Endodermal cell (in vitro differentiated cells): ENCODE measurements around the gene OPALIN. TPM values are rescaled to one million over a fixed set of nuclear protein-coding genes. Genes with fewer than 3 reads are reported as not detected.

Source experiments
- DNase-seq: peaks from one replicate; pipeline ENCODE4 v3.0.0-alpha.2; 2017
- H3K27ac ChIP-seq: 2 replicates; pipeline ENCODE4 v1.5.1; 2013; ENCODE audit warnings: mild to moderate bottlenecking, low read depth, low read length, moderate library complexity
- H3K27me3 ChIP-seq: 2 replicates; pipeline ENCODE4 v1.6.1; 2013; ENCODE audit warnings: mild to moderate bottlenecking, low read length, moderate library complexity; ENCODE audit not compliant: insufficient read depth, control insufficient read depth, poor library complexity, severe bottlenecking
- H3K36me3 ChIP-seq: 2 replicates; pipeline ENCODE4 v1.7.0; 2013; ENCODE audit warnings: mild to moderate bottlenecking, low read length, moderate library complexity; ENCODE audit not compliant: control insufficient read depth, insufficient read depth
- H3K4me1 ChIP-seq: one replicate; pipeline ENCODE4 v1.7.0; 2013; ENCODE audit warnings: low read length; ENCODE audit not compliant: control insufficient read depth, insufficient read depth
- H3K4me3 ChIP-seq: 2 replicates; pipeline ENCODE4 v1.5.1; 2013; ENCODE audit warnings: mild to moderate bottlenecking, low read length, moderate library complexity
- H3K9ac ChIP-seq: 2 replicates; pipeline ENCODE4 v1.6.1; 2013; ENCODE audit warnings: mild to moderate bottlenecking, low read length, moderate library complexity; ENCODE audit not compliant: poor library complexity, severe bottlenecking; ENCODE audit errors: extremely low read depth
- H3K9me3 ChIP-seq: 2 replicates; pipeline ENCODE4 v1.6.1; 2013; ENCODE audit warnings: mild to moderate bottlenecking, low read length, moderate library complexity; ENCODE audit not compliant: control insufficient read depth
- H3K27ac Mint-ChIP-seq: 2 replicates; pipeline ENCODE4 v1.8.0; 2020; ENCODE audit warnings: mixed read lengths
- H3K27me3 Mint-ChIP-seq: 2 replicates; pipeline ENCODE4 v1.8.0; 2021; ENCODE audit warnings: mild to moderate bottlenecking, mixed read lengths; ENCODE audit not compliant: insufficient read depth
- H3K36me3 Mint-ChIP-seq: 2 replicates; pipeline ENCODE4 v1.8.0; 2020; ENCODE audit warnings: low read depth, mixed read lengths
- H3K4me1 Mint-ChIP-seq: 2 replicates; pipeline ENCODE4 v1.8.0; 2020; ENCODE audit warnings: mixed read lengths
- H3K4me3 Mint-ChIP-seq: 2 replicates; pipeline ENCODE4 v1.8.0; 2020; ENCODE audit warnings: mild to moderate bottlenecking, moderate library complexity, mixed read lengths
- H3K9me3 Mint-ChIP-seq: 2 replicates; pipeline ENCODE4 v1.8.0; 2020; ENCODE audit warnings: mild to moderate bottlenecking, mixed read lengths
- CTCF ChIP-seq: fragments of 200-600 bp; sonication (generic); conservative IDR thresholded peaks from 2 replicates; pipeline ENCODE4 v1.5.0; 2021; ENCODE audit warnings: antibody characterized with exemption, mild to moderate bottlenecking
- WGBS, 2 experiments: methylation state at CpG; one replicate each; pipeline versions ENCODE4 v1.1.5 to v1.1.7; 2013; ENCODE audit warnings: missing lambda C conversion rate in 2 of 2, mixed read lengths in 1 of 2; ENCODE audit not compliant: insufficient coverage in 1 of 2, insufficient read length in 1 of 2; 5-methylcytosine and 5-hydroxymethylcytosine counted together
- total RNA-seq, 2 donors: library from RNA; stranded (reverse); fragmentation: NEBNext Ultra II Directional in 1 of 2; extraction: Animal tissue kit (Norgen Biotek cat#: 25700) in 1 of 2; gene quantifications; 2 replicates in 1 of 2; 3 replicates in 1 of 2; pipeline ENCODE4 v1.2.1, GENCODE V29; 2021

Gene OPALIN
- total RNA-seq, 2 donors from 2014 or later, result not detected

DNA sequence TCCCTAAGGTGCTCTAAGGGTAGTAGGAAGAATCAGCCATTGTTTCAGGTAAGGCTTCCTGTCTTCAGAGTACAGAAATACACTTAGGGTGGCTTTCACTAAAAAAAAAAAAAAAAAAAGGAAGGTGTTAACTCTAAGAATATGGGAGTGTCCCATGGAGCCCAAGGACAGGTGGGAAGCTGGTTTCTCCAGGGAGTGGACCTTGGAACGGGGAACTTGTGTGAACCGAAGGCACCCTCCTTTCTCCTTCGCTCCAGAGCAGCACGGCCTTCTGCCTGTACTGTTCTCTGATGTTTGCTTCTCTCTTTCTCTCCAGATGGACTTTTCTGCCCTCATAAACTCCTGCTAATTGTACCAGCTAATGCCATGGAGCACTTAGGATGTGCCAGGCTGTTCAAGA is 6.2 kb downstream of the OPALIN start:
- TF ChIP-seq CTCF, result no peak
- WGBS, 2 experiments, result 50 to 64% methylated on average over 2 to 4 of the region's 4 CpGs
- no peak overlapping the region for H3K27ac Mint-ChIP-seq

DNA sequence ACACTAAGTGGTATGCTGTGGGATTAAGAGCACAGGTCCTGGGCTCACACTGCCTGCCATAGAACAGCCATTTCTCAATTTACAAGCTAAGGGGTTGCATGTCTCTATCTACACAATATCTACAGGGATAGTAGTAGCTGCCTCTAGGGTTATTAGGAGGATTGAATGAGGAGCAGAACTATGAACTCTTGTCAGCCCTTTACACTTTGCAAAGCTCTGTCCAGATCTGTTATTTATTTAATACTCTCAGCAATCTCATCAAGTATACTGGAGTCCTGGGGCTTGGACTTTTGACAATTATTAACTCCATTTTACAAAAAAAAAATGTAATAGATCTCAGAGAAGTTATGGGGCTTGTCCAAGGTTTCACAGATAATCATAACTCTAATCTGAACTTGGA is 6.8 kb downstream of the OPALIN start:
- Mint-ChIP-seq H3K4me1 (peaks cover 16% of the 10 kb centered on the region), H3K9me3 (peaks cover 7% of the 10 kb centered on the region), H3K4me3 (no peak overlapping the region), H3K36me3 (no peaks in the 10 kb centered on the region), H3K27ac (no peak overlapping the region), H3K27me3 (no peaks in the 10 kb centered on the region)
- DNase-seq, result no peak
- Histone ChIP-seq H3K27me3 (no peaks in the 10 kb centered on the region), H3K4me3 (no peak overlapping the region), H3K36me3 (no peaks in the 10 kb centered on the region), H3K27ac (no peak overlapping the region), H3K9me3 (peaks cover 1% of the 10 kb centered on the region), H3K9ac (no peak overlapping the region), H3K4me1 (peaks cover 5% of the 10 kb centered on the region)
- TF ChIP-seq CTCF, result no peak

More for the DNA sequence above, 6.2 kb downstream of the OPALIN start:
- Mint-ChIP-seq H3K9me3 (peaks cover under 1% of the 10 kb centered on the region), H3K27me3 (no peaks in the 10 kb centered on the region), H3K4me3 (no peak overlapping the region), H3K4me1 (peaks cover 16% of the 10 kb centered on the region), H3K36me3 (no peaks in the 10 kb centered on the region)
- Histone ChIP-seq H3K4me3 (no peak overlapping the region), H3K9me3 (no peaks in the 10 kb centered on the region), H3K9ac (no peak overlapping the region), H3K36me3 (no peaks in the 10 kb centered on the region), H3K4me1 (peaks cover 5% of the 10 kb centered on the region), H3K27me3 (no peaks in the 10 kb centered on the region), H3K27ac (no peak overlapping the region)
- no peak for DNase-seq

GRCh38 chr10:96346295-96346694 is 12.5 kb downstream of the OPALIN start:
- no peak overlapping the region for H3K9ac ChIP-seq
- no peaks in the 10 kb centered on the region for H3K27me3 ChIP-seq
- H3K36me3 Mint-ChIP-seq, result peaks cover 3% of the 10 kb centered on the region
- 83% methylated on average over 1 of the region's 1 CpG; no CpG with 5 or more reads in 1 of the 2 experiments for WGBS, 2 experiments
- H3K36me3 ChIP-seq, result no peaks in the 10 kb centered on the region
- no peak overlapping the region for H3K27ac ChIP-seq
- TF ChIP-seq CTCF, result no peak
- peaks cover 2% of the 10 kb centered on the region for H3K4me1 ChIP-seq
- no peak for DNase-seq
- peaks cover 3% of the 10 kb centered on the region for H3K4me1 Mint-ChIP-seq
- H3K4me3 Mint-ChIP-seq, result no peak overlapping the region
- peaks cover 25% of the 10 kb centered on the region for H3K9me3 Mint-ChIP-seq
- peak overlapping the region; percentile 48 for H3K4me3 ChIP-seq
- peaks cover 8% of the 10 kb centered on the region for H3K27me3 Mint-ChIP-seq
- no peak overlapping the region for H3K27ac Mint-ChIP-seq
- H3K9me3 ChIP-seq, result peaks cover 20% of the 10 kb centered on the region
